Body of pancreas (tissue), 4 donors: ENCODE results near the gene LTBP4. TPM values are rescaled to one million over a fixed set of nuclear protein-coding genes. Genes with fewer than 3 reads are reported as not detected.

Experiments used
- ATAC-seq: fragments of 150-250 bp; one replicate; pipeline ENCODE4 v1.9.1; 2016
- DNase-seq, 4 donors: peaks; one replicate each; pipeline ENCODE4 v3.0.0-alpha.2; 2019
- H3K27ac ChIP-seq, 4 donors: fragments of 200-600 bp; sonication (generic); 1 replicate in 3 of 4; 2 replicates in 1 of 4; pipeline versions ENCODE4 v1.5.1 to v1.6.1; 2016 to 2019; ENCODE audit warnings: mild to moderate bottlenecking in 1 of 4, mixed read lengths in 1 of 4, moderate library complexity in 1 of 4
- H3K27me3 ChIP-seq, 2 donors: fragments of 200-600 bp; sonication (generic); one replicate each; pipeline ENCODE4 v1.6.0; 2016; ENCODE audit warnings: mild to moderate bottlenecking in 1 of 2
- H3K36me3 ChIP-seq, 2 donors: fragments of 200-600 bp; sonication (generic); replicated peaks in 1 of 2; 2 replicates each; pipeline ENCODE4 v1.5.1; 2016; ENCODE audit warnings: low read depth in 2 of 2; ENCODE audit not compliant: insufficient read depth in 1 of 2
- H3K4me1 ChIP-seq: fragments of 200-600 bp; sonication (generic); one replicate; pipeline ENCODE4 v1.6.0; 2016
- H3K4me3 ChIP-seq, 2 donors: fragments of 200-600 bp; sonication (generic); 1 replicate in 1 of 2; 2 replicates in 1 of 2; pipeline ENCODE4 v1.5.1; 2016 to 2019
- H3K9me3 ChIP-seq, 3 donors: fragments of 200-600 bp; sonication (generic); 1 replicate in 2 of 3; 2 replicates in 1 of 3; pipeline ENCODE4 v1.5.1; 2016
- CTCF ChIP-seq, 7 experiments: fragments of 450-650 bp in 4 of 7; fragments of 200-600 bp in 3 of 7; sonication (generic) in 3 of 7; IDR thresholded peaks; one replicate each; pipeline ENCODE4 v1.5.1; 2016 to 2019; ENCODE audit warnings: antibody characterized with exemption in 7 of 7
- POLR2A ChIP-seq, 3 donors: fragments of 450-650 bp; IDR thresholded peaks; one replicate each; pipeline ENCODE4 v1.6.1; 2016; ENCODE audit warnings: antibody characterized with exemption in 3 of 3, mild to moderate bottlenecking in 2 of 3
- WGBS, 2 donors: methylation state at CpG; one replicate each; pipeline ENCODE4 v1.1.5; 2017; 5-methylcytosine and 5-hydroxymethylcytosine counted together
- intact Hi-C: fragments of 100-400 bp; cut with DNase I; formaldehyde crosslinking; loops from one replicate; pipeline ENCODE4 v1.15.1; 2023
- total RNA-seq, 2 donors: library from RNA; depleted of rRNA; stranded (reverse); fragments of >200 nt; gene quantifications; one replicate each; pipeline ENCODE4 v1.1.0, GENCODE V29; 2016

The LTBP4 gene
- total RNA-seq, 2 donors from 2014 or later: 45.1 to 195 TPM

- 90 to 91% methylated on average over 11 to 12 of the region's 14 CpGs for WGBS, 2 donors
- H3K27me3 ChIP-seq: no peaks in the 10 kb centered on the region
- intact Hi-C loops: no loop called here
- ATAC-seq (no peak), DNase-seq (no peak)
- no peak overlapping the region for H3K4me3 ChIP-seq
- H3K36me3 ChIP-seq: peaks cover 0 to 7% of the 10 kb centered on the region in 2 donors
- H3K4me1 ChIP-seq: peaks cover 12% of the 10 kb centered on the region
- H3K9me3 ChIP-seq: no peaks in the 10 kb centered on the region
- no peak overlapping the region for H3K27ac ChIP-seq
- TF ChIP-seq POLR2A (IDR thresholded peaks at IDR 0.05): no peak
- no peak for TF ChIP-seq CTCF (IDR thresholded peaks at IDR 0.05)
These were observed 66.4 kb downstream of the LTBP4 start for GRCh38 chr19:40667602-40668001.

GRCh38 chr19:40668991-40669614, 67.9 kb downstream of the LTBP4 start:
- no peaks in the 10 kb centered on the region for H3K9me3 ChIP-seq
- H3K27me3 ChIP-seq: no peaks in the 10 kb centered on the region
- ATAC-seq (no peak), DNase-seq (no peak)
- intact Hi-C loops: no loop called here
- H3K36me3 ChIP-seq: peaks cover 0 to 7% of the 10 kb centered on the region in 2 donors
- no peaks in the 10 kb centered on the region for H3K4me1 ChIP-seq
- WGBS, 2 donors: 81% methylated on average over 6 to 7 of the region's 7 CpGs
- TF ChIP-seq CTCF (IDR thresholded peaks at IDR 0.05): no peak
- TF ChIP-seq POLR2A (IDR thresholded peaks at IDR 0.05): no peak
- no peak overlapping the region for H3K27ac ChIP-seq
- H3K4me3 ChIP-seq: no peak overlapping the region

GRCh38 chr19:40671404-40671803, 70.2 kb downstream of the LTBP4 start:
- Histone ChIP-seq H3K27ac (no peak overlapping the region), H3K9me3 (no peaks in the 10 kb centered on the region), H3K36me3 (peaks cover 0 to 7% of the 10 kb centered on the region in 2 donors), H3K4me1 (no peaks in the 10 kb centered on the region), H3K27me3 (no peaks in the 10 kb centered on the region), H3K4me3 (no peak overlapping the region)
- WGBS, 2 donors: 82 to 84% methylated on average over 9 of the region's 9 CpGs
- TF ChIP-seq CTCF (IDR thresholded peaks at IDR 0.05) (no peak), POLR2A (IDR thresholded peaks at IDR 0.05) (no peak)
- DNase-seq (no peak), ATAC-seq (no peak)
- intact Hi-C loops: no loop called here

GRCh38 chr19:40672038-40672437, 70.9 kb downstream of the LTBP4 start:
- ATAC-seq (no peak), DNase-seq (no peak)
- H3K4me3 ChIP-seq: no peak overlapping the region
- no peak overlapping the region for H3K27ac ChIP-seq
- no peaks in the 10 kb centered on the region for H3K27me3 ChIP-seq
- no peak for TF ChIP-seq CTCF (IDR thresholded peaks at IDR 0.05)
- no peak for TF ChIP-seq POLR2A (IDR thresholded peaks at IDR 0.05)
- H3K36me3 ChIP-seq: peaks cover 0 to 7% of the 10 kb centered on the region in 2 donors
- H3K4me1 ChIP-seq: no peaks in the 10 kb centered on the region
- 42 to 71% methylated on average over 2 of the region's 2 CpGs for WGBS, 2 donors
- intact Hi-C loops: no loop called here
- H3K9me3 ChIP-seq: no peaks in the 10 kb centered on the region
